Measurements from ENCODE around the gene CDKL1.

DNA sequence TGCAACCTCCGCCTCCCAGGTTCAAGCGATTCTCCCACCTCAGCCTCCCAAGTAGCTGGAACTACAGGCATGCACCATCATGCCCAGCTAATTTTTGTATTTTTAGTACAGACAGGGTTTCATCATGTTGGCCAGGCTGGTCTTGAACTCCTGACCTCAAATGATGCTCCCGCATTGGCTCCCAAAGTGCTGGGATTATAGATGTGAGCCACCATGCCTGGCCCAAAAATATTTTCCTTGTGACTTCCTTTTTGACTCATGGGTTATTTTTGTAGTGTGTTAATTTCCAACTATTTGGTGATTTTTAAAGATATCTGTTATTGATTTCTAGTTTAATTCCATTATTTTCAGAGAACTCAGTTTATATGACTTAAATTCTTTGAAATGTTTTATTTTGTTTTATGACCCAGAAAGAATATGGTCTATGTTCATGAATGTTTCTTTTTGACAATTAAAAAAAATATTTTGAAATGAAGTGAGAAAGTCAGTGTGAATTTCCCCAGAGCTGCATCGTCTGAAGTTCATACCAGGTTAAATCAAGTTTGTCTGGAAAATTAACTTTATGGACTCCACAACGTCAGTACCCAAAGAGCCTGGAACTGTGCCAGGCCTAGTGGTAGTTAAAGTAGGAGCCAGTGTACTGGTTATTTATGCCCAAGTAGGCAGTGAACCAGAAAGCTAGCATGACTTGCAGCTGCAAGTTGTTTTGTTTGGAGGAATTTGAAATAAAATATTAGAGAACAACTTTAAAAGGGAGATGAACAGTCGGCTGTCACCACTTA, 2.8 kb upstream of the CDKL1 start:
- TF ChIP-seq FOXM1 (IDR thresholded peaks at IDR 0.05; ENCODE audit: borderline replicate concordance, low read depth) (no peak), EGR1 (IDR thresholded peaks at IDR 0.05) (no peak)
